Endothelial cell of umbilical vein (primary cell): ENCODE results near the gene GPR153. TPM values are rescaled to one million over a fixed set of nuclear protein-coding genes. Genes with fewer than 3 reads are reported as not detected.

Source experiments
- BruUV-seq: library from RNA; stranded (reverse); fragments of 400-500 nt; replicated peaks from 2 replicates; lab custom pipeline; 2021; lab: Mats Ljungman, UMichigan
- CTCF ChIA-PET: fragments of 300-600, 350-600 bp; sonication (Branson Sonifier 250); formaldehyde crosslinking; loops from one replicate; lab custom pipeline; 2021; ENCODE audit warnings: antibody characterized with exemption, inconsistent platforms; lab: Charles Lee
- POLR2A ChIA-PET: fragments of 300-600, 350-600 bp; sonication (Branson Sonifier 250); formaldehyde crosslinking; loops from one replicate; lab custom pipeline; 2021; ENCODE audit warnings: antibody characterized with exemption, inconsistent platforms; lab: Charles Lee
- DNase-seq: peaks from one replicate; pipeline ENCODE4 v3.0.0-alpha.2; 2011; ENCODE audit warnings: low read depth, low spot score
- FAIRE-seq: peaks from 2 replicates; lab custom pipeline; 2011; peaks lifted over from hg19 to GRCh38; lab: Jason Lieb, UNC
- H2AFZ ChIP-seq: 2 replicates; pipeline ENCODE4 v1.6.0; 2012; ENCODE audit warnings: low read depth, low read length, control low read depth, inconsistent platforms
- H3K27ac ChIP-seq: 2 replicates; pipeline ENCODE4 v1.5.1; 2011; ENCODE audit warnings: low read depth, mild to moderate bottlenecking, control low read depth, low read length, moderate library complexity; ENCODE audit not compliant: insufficient read depth
- H3K27me3 ChIP-seq, 2 experiments: 2 replicates each; pipeline versions ENCODE4 v1.6.0 to v1.6.1; 2011; ENCODE audit warnings: low read length in 2 of 2, mixed read lengths in 1 of 2; ENCODE audit not compliant: control insufficient read depth in 2 of 2, insufficient read depth in 2 of 2
- H3K36me3 ChIP-seq, 2 experiments: 2 replicates in 1 of 2; 3 replicates in 1 of 2; pipeline ENCODE4 v1.5.1; 2011; ENCODE audit warnings: low read length in 2 of 2, mild to moderate bottlenecking in 1 of 2, moderate library complexity in 1 of 2; ENCODE audit not compliant: control insufficient read depth in 2 of 2, insufficient read depth in 2 of 2; ENCODE audit errors: extremely low read depth in 1 of 2
- H3K4me1 ChIP-seq: 3 replicates; pipeline ENCODE4 v1.5.1; 2011; ENCODE audit warnings: mild to moderate bottlenecking, low read length; ENCODE audit not compliant: control insufficient read depth, insufficient read depth; ENCODE audit errors: extremely low read depth
- H3K4me2 ChIP-seq: 2 replicates; pipeline ENCODE4 v1.6.1; 2011; ENCODE audit warnings: low read length, control low read depth, mixed read lengths; ENCODE audit not compliant: insufficient read depth
- H3K4me3 ChIP-seq, 3 experiments: fragments of 200-600 bp in 1 of 3; sonication (generic), shearing (Covaris generic) in 1 of 3; replicated peaks in 1 of 3; 2 replicates each; pipeline ENCODE4 v1.5.1; 2011 to 2016; ENCODE audit warnings: control low read depth in 3 of 3, low read length in 3 of 3, mild to moderate bottlenecking in 2 of 3, inconsistent platforms in 1 of 3, low read depth in 1 of 3, moderate library complexity in 1 of 3; ENCODE audit not compliant: insufficient read depth in 1 of 3
- H3K79me2 ChIP-seq: 2 replicates; pipeline ENCODE4 v1.6.0; 2012; ENCODE audit warnings: low read length, inconsistent platforms; ENCODE audit not compliant: control insufficient read depth, insufficient read depth
- H3K9ac ChIP-seq: replicated peaks from 2 replicates; pipeline ENCODE3; 2011; ENCODE audit warnings: low read length, control low read depth; ENCODE audit not compliant: insufficient read depth; ENCODE audit errors: extremely low read depth
- H3K9me1 ChIP-seq: replicated peaks from 3 replicates; pipeline ENCODE4 v1.6.0; 2011; ENCODE audit warnings: mild to moderate bottlenecking, low read length; ENCODE audit not compliant: control insufficient read depth, insufficient read depth; ENCODE audit errors: extremely low read depth
- H3K9me3 ChIP-seq: replicated peaks from 2 replicates; pipeline ENCODE4 v1.5.1; 2012; ENCODE audit warnings: low read length, inconsistent platforms; ENCODE audit not compliant: control insufficient read depth, insufficient read depth
- H4K20me1 ChIP-seq: replicated peaks from 2 replicates; pipeline ENCODE3; 2011; ENCODE audit warnings: mild to moderate bottlenecking, low read length; ENCODE audit not compliant: control insufficient read depth, insufficient read depth; ENCODE audit errors: extremely low read depth
- CTCF ChIP-seq, 2 donors: IDR thresholded peaks; 1 replicate in 1 of 2; 2 replicates in 1 of 2; pipeline ENCODE4 v1.5.1; 2011; ENCODE audit warnings: low read length in 2 of 2, mild to moderate bottlenecking in 2 of 2, moderate library complexity in 2 of 2, control low read depth in 1 of 2, inconsistent platforms in 1 of 2, low read depth in 1 of 2; ENCODE audit not compliant: insufficient read depth in 1 of 2; ENCODE audit errors: extremely low read depth in 1 of 2
- EZH2 ChIP-seq: IDR thresholded peaks from 2 replicates; pipeline ENCODE4 v1.6.1; 2012; ENCODE audit warnings: borderline replicate concordance, low read depth, mild to moderate bottlenecking, moderate library complexity, low read length, inconsistent platforms; ENCODE audit not compliant: severe bottlenecking
- FOS ChIP-seq: IDR thresholded peaks from 2 replicates; pipeline ENCODE4 v1.6.1; 2011; ENCODE audit warnings: mild to moderate bottlenecking, low read length, moderate library complexity, borderline replicate concordance; ENCODE audit not compliant: insufficient read depth
- GATA2 ChIP-seq: IDR thresholded peaks from 2 replicates; pipeline ENCODE4 v1.7.0; 2011; ENCODE audit warnings: low read depth, mild to moderate bottlenecking, moderate library complexity, mixed read lengths, low read length; ENCODE audit not compliant: insufficient read length, insufficient read depth
- JUN ChIP-seq: IDR thresholded peaks from 2 replicates; pipeline ENCODE4 v1.6.1; 2011; ENCODE audit warnings: borderline replicate concordance, low read depth; ENCODE audit not compliant: insufficient read length, insufficient read depth
- MAX ChIP-seq: IDR thresholded peaks from 2 replicates; pipeline ENCODE4 v1.6.1; 2011; ENCODE audit not compliant: insufficient read depth, insufficient read length
- MYC ChIP-seq: IDR thresholded peaks from one replicate; pipeline ENCODE4 v1.6.1; 2011; ENCODE audit warnings: mild to moderate bottlenecking, low read depth, low read length
- POLR2A ChIP-seq: IDR thresholded peaks from 2 replicates; pipeline ENCODE4 v1.6.1; 2012; ENCODE audit warnings: low read depth, mild to moderate bottlenecking, control low read depth, low read length
- POLR2AphosphoS5 ChIP-seq: IDR thresholded peaks from 2 replicates; pipeline ENCODE4 v1.6.1; 2012; ENCODE audit warnings: low read depth, mild to moderate bottlenecking, control low read depth, low read length, moderate library complexity; ENCODE audit not compliant: insufficient read depth
- dilution Hi-C: fragments of 300-500 bp; cut with MboI; formaldehyde crosslinking; loops from one replicate; pipeline ENCODE4 v1.15.0; 2019; ENCODE audit warnings: low sequenced_read_pairs; ENCODE audit not compliant: extremely low pct_ligation_motif_present
- intact Hi-C: fragments of 100-400 bp; cut with micrococcal nuclease; formaldehyde crosslinking; loops from one replicate; pipeline ENCODE4 v1.10.0; 2022
- polyA plus RNA-seq, 4 experiments: library from polyadenylated mRNA; depleted of rRNA in 3 of 4; stranded (reverse) in 3 of 4; unstranded in 1 of 4; fragments of >200 nt; gene quantifications; 2 replicates each; pipeline versions ENCODE4 v1.2.1 to v1.2.3, GENCODE V29; 2011 to 2012; ENCODE audit warnings: missing spikeins in 1 of 4
- total RNA-seq: library from RNA; stranded (reverse); gene quantifications from 2 replicates; pipeline ENCODE4 v1.2.3, GENCODE V29; 2021

Gene GPR153
- total and polyA plus RNA-seq, 2 donors (not counting 3 experiments of a cell fraction or from before 2014, with no cell fraction given) = 3.1 to 3.9 TPM

DNA sequence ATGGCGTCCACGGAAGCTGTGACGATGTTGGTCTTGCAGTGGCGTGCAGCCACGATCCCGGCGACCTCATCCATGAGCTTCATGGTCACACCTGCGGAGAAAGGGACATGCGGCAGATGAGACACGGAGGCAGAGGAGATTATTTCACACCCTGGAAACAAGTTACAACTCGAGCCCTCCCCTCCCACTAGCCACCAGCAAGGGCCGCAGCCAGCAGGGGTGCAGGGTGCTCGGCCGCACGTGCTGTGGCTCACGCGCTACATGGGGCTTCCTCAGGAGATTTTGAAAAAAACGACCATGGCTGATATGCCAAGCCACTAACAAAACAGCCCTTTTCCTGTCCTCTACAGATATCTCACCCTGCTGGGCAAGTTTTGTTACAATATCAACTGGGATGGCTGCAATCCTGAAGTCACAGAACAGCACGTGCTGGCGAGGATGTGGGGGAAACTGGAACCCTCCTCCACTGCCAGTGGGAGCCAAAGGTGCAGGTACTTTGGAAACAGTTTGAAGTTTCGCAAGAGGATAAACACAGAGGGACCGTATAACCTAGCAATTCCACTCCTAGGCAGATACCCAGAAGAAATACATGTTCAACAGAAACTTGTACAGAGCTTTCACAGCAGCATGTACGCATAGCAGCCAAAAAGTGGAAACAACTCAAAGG is 34.1 kb upstream of the GPR153 start:
- Histone ChIP-seq H3K79me2 (no peaks in the 10 kb centered on the region), H3K36me3 (no peaks in the 10 kb centered on the region), H3K9ac (no peak overlapping the region), H3K27me3 (no peaks in the 10 kb centered on the region), H3K4me1 (no peaks in the 10 kb centered on the region), H4K20me1 (no peaks in the 10 kb centered on the region), H2AFZ (no peak overlapping the region), H3K9me3 (no peaks in the 10 kb centered on the region), H3K4me2 (no peak overlapping the region), H3K27ac (no peak overlapping the region), H3K4me3 (no peak overlapping the region), H3K9me1 (no peaks in the 10 kb centered on the region)
- FAIRE-seq = no peak
- DNase-seq = no peak
- TF ChIP-seq MYC = no peak
- TF ChIP-seq JUN = no peak
- TF ChIP-seq MAX = no peak
- TF ChIP-seq EZH2 = no peak
- no peak for TF ChIP-seq CTCF (IDR thresholded peaks at IDR 0.05; ENCODE audit: extremely low read depth in 1 of 2, insufficient read depth in 1 of 2, low read depth in 1 of 2, low read length in 2 of 2)
- TF ChIP-seq POLR2AphosphoS5 = no peak
- no peak for TF ChIP-seq GATA2
- TF ChIP-seq FOS = no peak
- no peak for TF ChIP-seq POLR2A
- BruUV-seq = no TSS peak
- ChIA-PET POLR2A (no interaction called here), CTCF (interaction anchor here (0.7 kb wide), 1 partner anchor 21 kb away, joined by 3 read pairs; no protein-coding TSS in a partner anchor)
- intact Hi-C loops (no loop called here), dilution Hi-C loops (no loop called here)
